GM06990 (cell line): ENCODE measurements around the gene RPA1.

ENCODE experiments used
- DNase-seq: peaks from one replicate; pipeline ENCODE4 v3.0.0-alpha.2; 2011; ENCODE audit not compliant: insufficient read length; ENCODE audit errors: extremely low read depth
- H3K27me3 ChIP-seq: replicated peaks from 2 replicates; pipeline ENCODE4 v1.6.0; 2011; ENCODE audit warnings: low read length; ENCODE audit not compliant: control insufficient read depth, insufficient read depth
- H3K36me3 ChIP-seq: 2 replicates; pipeline ENCODE4 v1.5.1; 2011; ENCODE audit warnings: low read length; ENCODE audit not compliant: control insufficient read depth, insufficient read depth
- H3K4me3 ChIP-seq: replicated peaks from 2 replicates; pipeline ENCODE4 v1.5.1; 2011; ENCODE audit warnings: low read depth, mild to moderate bottlenecking, control low read depth, low read length
- CTCF ChIP-seq: IDR thresholded peaks from 2 replicates; pipeline ENCODE4 v1.5.1; 2011; ENCODE audit warnings: low read length, control low read depth, mild to moderate bottlenecking, inconsistent platforms; ENCODE audit not compliant: insufficient read depth, poor library complexity, severe bottlenecking

The RPA1 gene

GRCh38 chr17:1861391-1862010 lies 31.7 kb downstream of the RPA1 start:
- DNase-seq, result no peak
- TF ChIP-seq CTCF, result no peak
- no peak overlapping the region for H3K4me3 ChIP-seq
- peaks cover 4% of the 10 kb centered on the region for H3K36me3 ChIP-seq
- H3K27me3 ChIP-seq, result no peaks in the 10 kb centered on the region

GRCh38 chr17:1865252-1866037 lies 35.6 kb downstream of the RPA1 start:
- Histone ChIP-seq H3K36me3 (peaks cover 2% of the 10 kb centered on the region; the same call in 1 of the 2 replicates), H3K4me3 (no peak overlapping the region), H3K27me3 (no peaks in the 10 kb centered on the region)
- peak; percentile 69 for TF ChIP-seq CTCF
- DNase-seq, result no peak

GRCh38 chr17:1867307-1867706 lies 37.5 kb downstream of the RPA1 start:
- DNase-seq, result no peak
- Histone ChIP-seq H3K27me3 (no peaks in the 10 kb centered on the region), H3K4me3 (no peak overlapping the region), H3K36me3 (no peaks in the 10 kb centered on the region; the same call in 1 of the 2 replicates)
- TF ChIP-seq CTCF, result no peak

GRCh38 chr17:1868090-1868489 lies 38.3 kb downstream of the RPA1 start:
- TF ChIP-seq CTCF, result no peak
- DNase-seq, result no peak
- Histone ChIP-seq H3K27me3 (no peaks in the 10 kb centered on the region), H3K4me3 (no peak overlapping the region), H3K36me3 (no peaks in the 10 kb centered on the region; the same call in 1 of the 2 replicates)

GRCh38 chr17:1870592-1870991 lies 40.8 kb downstream of the RPA1 start:
- no peak for TF ChIP-seq CTCF
- Histone ChIP-seq H3K27me3 (no peaks in the 10 kb centered on the region), H3K36me3 (no peaks in the 10 kb centered on the region; the same call in 1 of the 2 replicates), H3K4me3 (no peak overlapping the region)
- DNase-seq, result no peak
